ENCODE results near the gene MDM1.
A peak's percentile ranks its signal among the peaks of the same experiment; 100 is the strongest.

The MDM1 gene

DNA sequence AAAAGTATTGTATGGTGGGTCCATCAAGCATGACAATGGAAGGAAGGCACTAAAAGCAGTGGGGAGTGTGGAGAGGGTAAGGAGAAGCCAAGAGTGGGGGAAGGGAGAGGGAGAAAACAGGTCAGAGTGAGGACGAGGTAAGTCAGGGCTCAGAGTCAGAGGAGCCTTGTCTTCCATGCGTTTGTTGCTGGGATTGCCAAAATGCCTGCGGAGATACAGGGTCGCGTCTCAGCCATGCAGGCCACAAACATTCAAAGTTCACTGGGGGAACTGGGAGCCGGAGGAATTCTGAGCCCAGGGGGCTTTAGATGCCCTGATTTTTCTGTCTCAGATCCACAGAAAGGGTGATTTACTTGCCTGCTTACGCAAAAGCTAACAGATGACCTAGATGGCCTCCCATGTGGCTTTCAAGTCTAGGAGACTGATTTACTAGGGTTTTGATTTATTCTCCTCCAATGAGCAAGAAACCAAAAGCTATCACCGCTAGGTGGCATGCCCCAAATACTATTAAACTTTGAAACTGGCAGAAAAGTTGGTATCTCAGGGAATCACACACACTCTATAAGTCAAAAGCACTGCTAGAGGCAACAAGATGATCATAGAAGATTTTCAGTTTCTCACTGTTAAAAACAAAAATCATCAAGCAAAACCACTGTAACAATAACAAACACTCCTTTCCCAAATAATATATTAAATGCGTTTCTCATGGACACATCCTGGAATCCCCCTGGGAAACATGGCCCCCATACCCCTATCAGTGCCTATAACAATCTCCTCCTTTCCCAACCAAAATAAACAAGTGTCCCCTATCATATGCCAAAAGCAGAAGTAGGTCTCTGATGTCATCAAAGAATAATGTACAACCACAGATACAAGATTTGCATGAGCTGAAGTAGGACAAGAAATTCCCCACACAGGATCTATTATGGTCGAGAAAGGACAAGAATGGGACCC is 26.6 kb upstream of the MDM1 start:
- TF ChIP-seq OSR1 (CRISPR knock-in tag; IDR thresholded peaks at IDR 0.05) (no peak), ISL1 (CRISPR knock-in tag; IDR thresholded peaks at IDR 0.05) (peak; percentile 34; the same call in 1 of the 2 replicates)
- peak; percentile 97 for ATAC-seq

DNA sequence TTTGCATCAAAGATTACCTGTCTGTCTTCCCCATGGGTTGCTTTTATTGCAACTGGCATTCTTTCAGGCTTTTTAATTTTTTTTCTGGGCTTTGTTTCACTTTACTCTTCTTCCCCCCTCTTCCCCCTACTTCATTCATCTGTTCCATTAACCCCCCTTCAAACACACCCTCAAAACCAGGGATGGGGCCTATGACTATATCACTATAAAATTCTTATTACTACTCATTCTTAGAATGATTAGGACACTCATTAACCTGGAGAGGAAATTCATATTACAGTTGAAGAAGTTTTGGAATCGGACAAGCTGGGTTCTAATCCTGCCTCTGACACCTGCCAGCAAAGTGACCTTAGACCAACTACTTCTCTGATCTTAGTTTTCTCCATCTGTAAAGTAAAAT is 24.8 kb upstream of the MDM1 start:
- TF ChIP-seq ZC3H10 (CRISPR knock-in tag; IDR thresholded peaks at IDR 0.05) (no peak), PPARA (CRISPR knock-in tag; IDR thresholded peaks at IDR 0.05; ENCODE audit: borderline replicate concordance) (no peak), BACH2 (CRISPR knock-in tag; IDR thresholded peaks at IDR 0.05; ENCODE audit: borderline replicate concordance) (no peak), TOX (CRISPR knock-in tag; IDR thresholded peaks at IDR 0.05; ENCODE audit: borderline replicate concordance) (no peak), ZNF70 (CRISPR knock-in tag; IDR thresholded peaks at IDR 0.05) (no peak)
- no peak for ATAC-seq

DNA sequence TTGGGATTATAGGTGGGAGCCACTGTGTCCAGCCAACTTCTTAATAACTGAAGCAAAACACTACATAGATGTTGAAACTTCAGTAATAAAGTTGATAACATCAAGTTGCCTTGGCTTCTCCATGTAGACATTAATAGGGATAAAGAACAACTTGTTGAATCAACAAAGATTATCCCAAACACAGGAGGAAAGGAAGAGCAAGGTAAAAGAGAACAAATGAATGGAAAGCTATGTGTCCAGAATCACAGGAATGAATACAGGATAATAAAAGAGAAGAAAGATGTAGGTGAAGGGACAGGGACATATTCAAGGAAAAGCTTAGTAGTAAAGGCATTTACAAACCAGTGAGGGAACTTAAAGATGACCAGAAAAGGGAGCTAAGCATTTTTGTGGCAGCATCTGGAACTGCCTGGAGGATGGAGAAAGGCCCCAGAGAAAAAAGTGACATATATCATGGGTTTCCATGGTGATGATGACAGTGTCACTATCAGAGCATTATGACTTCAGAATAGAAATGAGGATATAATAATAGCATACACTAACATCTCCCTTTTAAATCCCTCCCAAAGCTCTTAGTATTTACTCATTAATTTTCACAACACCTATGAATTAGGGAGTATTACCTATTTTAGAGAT is 24.0 kb upstream of the MDM1 start:
- no peak for ATAC-seq
- TF ChIP-seq RARB (CRISPR knock-in tag; IDR thresholded peaks at IDR 0.05) (no peak), ZFP30 (CRISPR knock-in tag; IDR thresholded peaks at IDR 0.05) (no peak), ZC3H10 (CRISPR knock-in tag; IDR thresholded peaks at IDR 0.05) (no peak), SNAI2 (CRISPR knock-in tag; IDR thresholded peaks at IDR 0.05) (no peak), ZNF565 (CRISPR knock-in tag; conservative IDR thresholded peaks at IDR 0.05; ENCODE audit: low read depth) (no peak), OSR1 (CRISPR knock-in tag; IDR thresholded peaks at IDR 0.05) (no peak), ARNTL (CRISPR knock-in tag; IDR thresholded peaks at IDR 0.05; ENCODE audit: borderline replicate concordance, low read depth) (no peak), PPARA (CRISPR knock-in tag; IDR thresholded peaks at IDR 0.05; ENCODE audit: borderline replicate concordance) (no peak), ISL1 (CRISPR knock-in tag; IDR thresholded peaks at IDR 0.05) (no peak)
- TF ChIP-seq, protein P1, sequence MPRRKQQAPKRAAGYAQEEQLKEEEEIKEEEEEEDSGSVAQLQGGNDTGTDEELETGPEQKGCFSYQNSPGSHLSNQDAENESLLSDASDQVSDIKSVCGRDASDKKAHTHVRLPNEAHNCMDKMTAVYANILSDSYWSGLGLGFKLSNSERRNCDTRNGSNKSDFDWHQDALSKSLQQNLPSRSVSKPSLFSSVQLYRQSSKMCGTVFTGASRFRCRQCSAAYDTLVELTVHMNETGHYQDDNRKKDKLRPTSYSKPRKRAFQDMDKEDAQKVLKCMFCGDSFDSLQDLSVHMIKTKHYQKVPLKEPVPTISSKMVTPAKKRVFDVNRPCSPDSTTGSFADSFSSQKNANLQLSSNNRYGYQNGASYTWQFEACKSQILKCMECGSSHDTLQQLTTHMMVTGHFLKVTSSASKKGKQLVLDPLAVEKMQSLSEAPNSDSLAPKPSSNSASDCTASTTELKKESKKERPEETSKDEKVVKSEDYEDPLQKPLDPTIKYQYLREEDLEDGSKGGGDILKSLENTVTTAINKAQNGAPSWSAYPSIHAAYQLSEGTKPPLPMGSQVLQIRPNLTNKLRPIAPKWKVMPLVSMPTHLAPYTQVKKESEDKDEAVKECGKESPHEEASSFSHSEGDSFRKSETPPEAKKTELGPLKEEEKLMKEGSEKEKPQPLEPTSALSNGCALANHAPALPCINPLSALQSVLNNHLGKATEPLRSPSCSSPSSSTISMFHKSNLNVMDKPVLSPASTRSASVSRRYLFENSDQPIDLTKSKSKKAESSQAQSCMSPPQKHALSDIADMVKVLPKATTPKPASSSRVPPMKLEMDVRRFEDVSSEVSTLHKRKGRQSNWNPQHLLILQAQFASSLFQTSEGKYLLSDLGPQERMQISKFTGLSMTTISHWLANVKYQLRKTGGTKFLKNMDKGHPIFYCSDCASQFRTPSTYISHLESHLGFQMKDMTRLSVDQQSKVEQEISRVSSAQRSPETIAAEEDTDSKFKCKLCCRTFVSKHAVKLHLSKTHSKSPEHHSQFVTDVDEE (CRISPR knock-in tag; IDR thresholded peaks at IDR 0.05): no peak
- TF ChIP-seq, protein P2, sequence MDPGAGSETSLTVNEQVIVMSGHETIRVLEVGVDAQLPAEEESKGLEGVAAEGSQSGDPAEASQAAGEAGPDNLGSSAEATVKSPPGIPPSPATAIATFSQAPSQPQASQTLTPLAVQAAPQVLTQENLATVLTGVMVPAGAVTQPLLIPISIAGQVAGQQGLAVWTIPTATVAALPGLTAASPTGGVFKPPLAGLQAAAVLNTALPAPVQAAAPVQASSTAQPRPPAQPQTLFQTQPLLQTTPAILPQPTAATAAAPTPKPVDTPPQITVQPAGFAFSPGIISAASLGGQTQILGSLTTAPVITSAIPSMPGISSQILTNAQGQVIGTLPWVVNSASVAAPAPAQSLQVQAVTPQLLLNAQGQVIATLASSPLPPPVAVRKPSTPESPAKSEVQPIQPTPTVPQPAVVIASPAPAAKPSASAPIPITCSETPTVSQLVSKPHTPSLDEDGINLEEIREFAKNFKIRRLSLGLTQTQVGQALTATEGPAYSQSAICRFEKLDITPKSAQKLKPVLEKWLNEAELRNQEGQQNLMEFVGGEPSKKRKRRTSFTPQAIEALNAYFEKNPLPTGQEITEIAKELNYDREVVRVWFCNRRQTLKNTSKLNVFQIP (CRISPR knock-in tag; IDR thresholded peaks at IDR 0.05; ENCODE audit: borderline replicate concordance, low read depth): no peak

DNA sequence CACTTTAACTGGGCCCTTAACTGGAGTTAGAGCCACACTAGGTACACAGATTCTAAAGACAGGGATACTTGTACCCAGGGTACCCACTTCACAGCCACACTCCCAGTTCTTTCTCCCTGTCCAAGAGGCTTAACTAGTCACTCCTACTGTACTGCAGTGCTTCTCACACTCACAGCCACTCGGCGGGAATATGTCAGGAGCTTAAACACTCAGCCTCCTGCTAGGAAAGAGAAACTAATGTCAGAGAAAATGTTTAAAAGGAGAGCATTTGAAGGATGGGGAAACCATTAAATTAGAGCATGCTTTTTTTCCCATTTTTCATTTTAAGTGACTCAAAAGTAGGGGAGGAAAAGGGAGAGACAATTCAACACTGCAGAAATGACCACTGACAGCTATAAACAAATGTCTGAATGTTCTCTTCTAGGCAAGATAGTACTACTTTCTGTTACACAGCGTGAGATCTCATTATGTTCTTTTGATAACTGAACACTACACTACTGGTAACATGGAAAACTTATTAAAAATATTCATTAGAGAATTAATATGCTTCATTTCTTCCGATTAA is 22.9 kb upstream of the MDM1 start:
- no peak for ATAC-seq
- TF ChIP-seq ZNF8 (CRISPR knock-in tag; IDR thresholded peaks at IDR 0.05) (no peak), BACH2 (CRISPR knock-in tag; IDR thresholded peaks at IDR 0.05; ENCODE audit: borderline replicate concordance) (no peak), ZFP30 (CRISPR knock-in tag; IDR thresholded peaks at IDR 0.05) (no peak), ESRRG (CRISPR knock-in tag; IDR thresholded peaks at IDR 0.05) (no peak), ZFP3 (CRISPR knock-in tag; IDR thresholded peaks at IDR 0.05) (no peak), PPARA (CRISPR knock-in tag; IDR thresholded peaks at IDR 0.05; ENCODE audit: borderline replicate concordance) (no peak), ZC3H10 (CRISPR knock-in tag; IDR thresholded peaks at IDR 0.05) (no peak), ISL1 (CRISPR knock-in tag; IDR thresholded peaks at IDR 0.05) (no peak), TCF4 (CRISPR knock-in tag; IDR thresholded peaks at IDR 0.05; ENCODE audit: borderline replicate concordance) (no peak), ZNF565 (CRISPR knock-in tag; conservative IDR thresholded peaks at IDR 0.05; ENCODE audit: low read depth) (no peak)
- TF ChIP-seq, protein P1 (CRISPR knock-in tag; IDR thresholded peaks at IDR 0.05): no peak
- TF ChIP-seq, protein P2 (CRISPR knock-in tag; IDR thresholded peaks at IDR 0.05; ENCODE audit: borderline replicate concordance, low read depth): no peak
- TF ChIP-seq, protein P3, sequence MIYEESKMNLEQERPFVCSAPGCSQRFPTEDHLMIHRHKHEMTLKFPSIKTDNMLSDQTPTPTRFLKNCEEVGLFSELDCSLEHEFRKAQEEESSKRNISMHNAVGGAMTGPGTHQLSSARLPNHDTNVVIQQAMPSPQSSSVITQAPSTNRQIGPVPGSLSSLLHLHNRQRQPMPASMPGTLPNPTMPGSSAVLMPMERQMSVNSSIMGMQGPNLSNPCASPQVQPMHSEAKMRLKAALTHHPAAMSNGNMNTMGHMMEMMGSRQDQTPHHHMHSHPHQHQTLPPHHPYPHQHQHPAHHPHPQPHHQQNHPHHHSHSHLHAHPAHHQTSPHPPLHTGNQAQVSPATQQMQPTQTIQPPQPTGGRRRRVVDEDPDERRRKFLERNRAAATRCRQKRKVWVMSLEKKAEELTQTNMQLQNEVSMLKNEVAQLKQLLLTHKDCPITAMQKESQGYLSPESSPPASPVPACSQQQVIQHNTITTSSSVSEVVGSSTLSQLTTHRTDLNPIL (CRISPR knock-in tag; IDR thresholded peaks at IDR 0.05; ENCODE audit: low read depth): no peak

Data from SK-N-SH treated with all-trans-retinoic acid at 6 μM for 48 hours (cell line).